Measurements from ENCODE around the gene ST6GAL1. TPM values are rescaled to one million over a fixed set of nuclear protein-coding genes. Genes with fewer than 3 reads are reported as not detected.
A peak's percentile ranks its signal among the peaks of the same experiment; 100 is the strongest.
"Not testable (repeated sequence)": the region's sequence is repeated elsewhere in the genome, so short reads cannot be mapped to it uniquely, and the experiment has no call there.

Gene ST6GAL1
- total RNA-seq, 1 experiment from 2014 or later: 5.9 TPM

DNA sequence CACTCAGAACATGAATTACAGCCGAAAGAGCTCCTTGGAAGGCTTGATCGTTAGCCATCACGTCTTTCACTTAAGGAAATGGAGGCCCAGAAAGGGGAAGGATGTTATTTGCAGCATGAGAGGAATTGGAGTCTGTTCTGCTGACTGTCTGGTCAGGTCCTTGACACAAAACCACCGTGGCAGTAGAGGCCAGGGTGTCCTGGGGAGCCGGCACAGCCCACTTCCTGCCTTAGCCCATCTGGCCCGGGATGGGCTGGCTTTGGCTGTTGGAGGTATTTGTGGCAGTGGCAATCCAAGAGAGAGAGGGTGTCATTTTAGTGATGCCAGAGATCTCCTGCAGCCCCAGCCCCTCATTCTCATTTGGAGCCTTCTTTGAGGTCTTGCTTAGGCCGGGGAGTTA is 37.4 kb downstream of the ST6GAL1 start:
- no peak for DNase-seq (ENCODE audit: low read depth)

DNA sequence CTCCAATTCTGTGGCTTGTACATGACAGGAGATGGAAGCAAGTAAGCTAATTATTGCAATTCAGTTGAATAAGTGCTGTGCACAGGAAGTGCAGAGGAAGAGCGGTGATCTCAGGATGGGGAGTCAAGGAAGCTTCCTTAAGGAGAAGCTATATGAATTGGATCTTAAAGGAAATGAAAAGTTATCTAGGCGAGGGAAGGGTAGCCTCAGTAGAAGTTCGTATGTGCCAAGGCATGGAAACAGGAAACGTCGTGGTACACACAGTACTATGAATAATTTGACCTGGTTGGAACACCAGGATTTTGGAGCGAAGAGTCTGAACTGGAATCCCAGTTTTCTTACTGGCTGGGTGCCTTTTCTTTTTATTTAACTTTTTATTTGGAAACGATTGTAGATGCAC is 39.3 kb downstream of the ST6GAL1 start:
- DNase-seq (ENCODE audit: low read depth): no peak

DNA sequence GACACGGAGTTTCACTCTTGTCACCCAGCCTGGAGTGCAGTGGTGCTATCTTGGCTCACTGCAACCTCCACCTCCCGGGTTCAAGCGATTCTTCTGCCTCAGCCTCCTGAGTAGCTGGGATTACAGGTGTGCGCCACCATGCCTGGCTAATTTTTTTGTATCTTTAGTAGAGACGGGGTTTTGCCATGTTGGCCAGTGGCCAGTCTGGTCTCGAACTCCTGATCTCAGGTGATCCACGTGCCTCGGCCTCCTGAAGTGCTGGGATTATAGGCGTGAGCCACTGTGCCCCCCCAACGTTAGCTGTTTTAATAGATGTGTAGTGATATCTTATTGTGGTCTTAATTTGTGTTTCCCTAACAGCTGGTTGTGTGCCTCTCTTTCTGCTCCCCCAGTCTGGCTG is 40.8 kb downstream of the ST6GAL1 start:
- DNase-seq (ENCODE audit: low read depth): not testable (repeated sequence)

DNA sequence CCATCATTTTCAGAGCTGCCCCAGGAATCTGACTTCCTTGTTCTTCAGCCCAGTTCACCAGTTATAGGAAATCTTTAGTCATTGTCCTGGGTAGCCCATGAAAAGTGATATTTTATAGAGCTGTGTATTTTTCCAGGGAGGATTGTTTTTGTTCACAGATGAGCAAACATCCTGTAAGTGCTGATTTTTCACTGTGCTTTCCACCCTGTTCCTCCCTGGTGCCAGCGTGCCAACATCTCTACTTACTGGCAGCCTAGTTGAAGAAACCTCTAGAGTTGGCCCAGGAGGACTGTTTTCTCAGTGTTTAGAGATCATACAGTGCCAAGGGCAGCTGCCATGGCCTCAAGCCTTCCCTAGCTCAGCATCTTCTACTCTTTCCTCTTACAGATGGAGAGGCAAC is 41.3 kb downstream of the ST6GAL1 start:
- DNase-seq (ENCODE audit: low read depth): no peak

DNA sequence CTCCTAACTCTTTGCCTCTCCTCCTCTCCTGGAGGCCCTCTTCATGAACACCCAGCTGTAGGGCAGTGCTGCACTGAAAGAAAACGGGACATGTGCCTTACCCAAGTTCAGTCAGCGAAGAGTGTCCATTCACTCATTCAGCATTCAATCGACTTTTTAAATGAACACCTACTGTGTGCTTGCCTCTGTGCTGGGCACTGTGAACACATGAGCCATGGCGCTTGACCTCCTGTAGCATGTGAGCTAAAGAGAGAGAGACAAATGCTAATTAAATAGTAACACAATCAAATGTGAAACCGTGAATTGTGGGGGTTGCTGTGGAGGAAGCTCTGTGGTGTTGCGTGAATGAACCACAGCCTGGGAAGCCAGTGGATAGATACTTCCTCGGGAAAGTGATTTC is 43.4 kb downstream of the ST6GAL1 start:
- no peak for DNase-seq (ENCODE audit: low read depth)

DNA sequence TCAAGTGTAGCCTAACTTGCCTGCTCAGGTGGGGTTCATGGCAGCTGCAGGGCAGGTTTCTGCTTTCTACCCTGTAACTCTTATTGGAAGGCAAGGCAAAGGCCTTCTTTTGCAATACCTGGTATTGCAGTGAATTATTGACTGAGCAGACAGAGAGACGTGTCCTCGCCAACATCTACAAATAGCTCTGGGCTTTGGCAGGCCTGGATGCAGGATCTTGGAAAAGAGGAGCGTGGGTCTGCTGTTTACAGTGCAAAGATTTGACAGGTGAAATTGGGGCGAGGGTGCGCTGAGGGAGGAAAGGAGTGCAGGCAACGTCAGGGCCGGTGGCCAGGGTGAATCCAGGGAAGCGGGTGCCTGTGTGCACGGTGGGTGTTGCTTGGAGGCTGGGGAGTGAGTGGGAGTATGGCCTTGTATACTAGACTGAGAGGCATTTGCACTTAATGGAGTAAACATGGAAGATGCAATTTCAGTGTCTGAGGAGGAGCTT is 44.5 kb downstream of the ST6GAL1 start:
- DNase-seq (ENCODE audit: low read depth): no peak

DNA sequence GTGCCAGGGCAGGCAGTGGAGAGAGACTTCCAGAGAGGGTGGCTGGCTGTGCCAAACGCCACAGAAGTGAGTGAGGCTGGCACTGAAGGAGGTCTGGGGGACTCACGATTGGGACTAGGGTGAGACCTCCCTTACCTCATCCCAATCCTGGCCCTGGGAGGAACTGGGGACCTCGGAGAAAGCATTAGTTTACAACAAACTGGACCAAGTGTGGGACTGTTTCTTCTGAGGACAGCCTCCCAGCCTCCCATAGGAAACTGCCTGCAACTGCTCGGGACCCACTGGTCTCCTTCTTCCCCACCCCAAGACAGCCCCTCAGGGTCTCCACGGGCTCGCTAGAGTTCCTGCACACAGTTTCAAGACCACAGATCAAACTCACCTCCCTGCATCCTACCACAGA is 45.4 kb downstream of the ST6GAL1 start:
- no peak for DNase-seq (ENCODE audit: low read depth)

DNA sequence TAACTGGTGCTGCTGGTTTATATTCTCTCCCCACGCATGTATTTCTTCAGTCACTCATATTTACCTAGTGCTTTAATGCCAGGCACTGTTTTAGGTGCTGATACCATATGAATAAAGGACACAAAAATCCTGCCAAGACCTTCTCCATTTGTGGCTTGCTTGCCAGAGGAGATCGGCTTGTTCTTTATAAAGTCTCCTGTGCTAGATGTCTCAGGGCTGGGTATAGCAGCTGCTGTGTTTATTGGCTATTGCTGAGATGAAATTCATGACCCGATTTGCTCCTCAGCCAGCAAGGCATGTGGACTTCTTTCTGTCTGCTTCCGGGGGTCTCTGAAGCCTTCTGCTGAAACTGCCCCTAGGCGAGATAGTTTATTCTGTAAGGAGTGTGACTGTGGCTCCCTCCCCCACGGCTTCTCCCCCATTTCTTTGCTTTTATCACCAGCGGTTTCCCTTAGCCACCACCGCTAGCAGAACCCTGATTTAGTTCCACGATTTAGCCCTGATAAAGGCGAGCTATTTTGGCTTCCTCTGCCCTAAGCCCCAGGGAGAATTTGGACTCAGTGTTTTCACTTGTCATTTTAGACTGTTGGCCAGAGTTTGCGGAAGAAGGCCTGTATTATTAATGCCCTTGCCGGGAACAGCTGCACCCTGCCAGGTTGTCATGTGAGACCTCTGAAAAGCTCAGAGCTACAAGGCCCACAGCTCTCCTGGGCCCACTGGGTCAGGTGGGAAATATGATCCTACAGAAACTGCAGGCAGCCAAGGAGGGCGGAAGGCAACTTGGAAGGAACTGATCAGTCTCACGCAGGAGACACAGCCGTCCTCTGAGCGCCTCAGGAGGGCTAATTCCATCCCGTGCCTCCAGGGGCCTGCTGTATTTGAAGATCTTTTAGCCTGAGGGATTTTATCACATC is 46.8 kb downstream of the ST6GAL1 start:
- peak; percentile 70 for DNase-seq (ENCODE audit: low read depth)

DNA sequence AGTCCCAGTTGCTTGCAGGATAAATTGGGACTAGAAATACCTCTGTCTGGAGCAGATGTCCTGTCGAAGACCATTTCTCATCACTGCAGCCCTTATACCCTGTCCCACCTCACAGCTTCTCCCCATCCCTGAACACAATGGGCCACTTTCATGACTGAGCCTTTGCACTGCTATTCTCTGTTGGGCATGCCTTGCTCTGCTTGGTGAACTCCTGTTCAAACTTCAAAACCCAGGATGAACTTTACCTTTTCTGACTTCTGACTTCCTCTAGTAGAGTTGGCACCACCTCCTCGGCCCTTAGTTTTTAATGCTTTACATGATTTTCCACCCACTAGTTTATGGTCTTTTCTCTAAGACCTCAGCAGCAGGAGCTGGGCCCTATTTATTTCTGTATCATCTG is 48.4 kb downstream of the ST6GAL1 start:
- no peak for DNase-seq (ENCODE audit: low read depth)

DNA sequence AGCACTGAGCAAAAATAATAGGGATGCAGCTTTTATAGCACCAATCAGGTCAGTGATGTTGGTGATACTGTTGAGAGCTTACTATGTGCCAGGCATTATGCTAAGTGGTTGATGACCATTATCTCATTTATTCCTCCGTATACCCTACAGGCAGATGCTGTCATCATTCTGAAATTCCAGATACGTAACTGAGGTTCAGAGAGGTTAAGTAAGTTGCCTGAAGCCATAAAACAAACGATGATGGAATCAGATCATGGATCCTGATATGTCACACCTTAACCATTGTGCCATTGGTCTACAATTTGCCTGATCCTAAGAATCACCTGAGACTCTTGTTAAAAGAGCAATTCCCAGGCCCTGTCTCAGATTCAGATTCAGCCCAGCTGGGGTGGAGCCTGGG is 49.5 kb downstream of the ST6GAL1 start:
- DNase-seq (ENCODE audit: low read depth): peak; percentile 27

DNA sequence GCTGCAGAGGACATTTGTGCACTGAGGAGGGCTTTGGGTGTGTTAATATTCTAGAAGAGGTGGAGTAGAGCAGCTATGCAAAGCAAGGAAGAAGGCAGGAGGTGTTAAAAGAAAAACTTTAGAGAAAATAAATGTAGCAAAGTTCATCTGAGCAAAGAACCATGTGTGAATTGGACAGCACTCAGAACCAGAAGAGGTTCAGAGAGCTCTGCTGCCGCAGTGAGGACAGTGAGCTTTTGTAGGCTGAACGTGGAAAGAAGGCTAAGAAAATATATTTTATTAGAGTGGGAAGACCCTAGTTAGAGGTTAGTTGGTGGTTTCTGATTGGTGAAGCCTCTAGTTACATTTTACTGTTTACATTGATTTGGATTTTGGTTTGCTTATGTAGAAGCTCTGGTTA is 50.7 kb downstream of the ST6GAL1 start:
- no peak for DNase-seq (ENCODE audit: low read depth)

DNA sequence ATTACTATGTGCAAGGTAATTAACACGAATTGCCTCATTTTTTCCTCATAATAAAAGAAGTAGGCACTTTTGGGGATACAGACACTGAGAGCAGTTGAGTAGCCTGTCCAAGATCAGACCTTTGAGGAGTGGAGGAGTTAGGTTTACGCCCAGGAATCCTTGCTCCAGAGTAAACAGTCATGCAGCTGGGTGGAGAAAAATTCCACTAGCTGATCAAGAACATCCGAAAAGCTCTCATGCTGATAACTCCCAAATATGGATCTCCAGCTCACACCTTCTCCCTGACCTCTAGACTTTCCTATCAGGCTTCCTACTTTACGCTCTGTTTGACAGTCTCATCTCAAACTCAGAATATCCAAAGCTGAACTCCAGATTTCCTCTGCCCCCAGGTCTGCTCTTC is 53.3 kb downstream of the ST6GAL1 start:
- no peak for DNase-seq (ENCODE audit: low read depth)

DNA sequence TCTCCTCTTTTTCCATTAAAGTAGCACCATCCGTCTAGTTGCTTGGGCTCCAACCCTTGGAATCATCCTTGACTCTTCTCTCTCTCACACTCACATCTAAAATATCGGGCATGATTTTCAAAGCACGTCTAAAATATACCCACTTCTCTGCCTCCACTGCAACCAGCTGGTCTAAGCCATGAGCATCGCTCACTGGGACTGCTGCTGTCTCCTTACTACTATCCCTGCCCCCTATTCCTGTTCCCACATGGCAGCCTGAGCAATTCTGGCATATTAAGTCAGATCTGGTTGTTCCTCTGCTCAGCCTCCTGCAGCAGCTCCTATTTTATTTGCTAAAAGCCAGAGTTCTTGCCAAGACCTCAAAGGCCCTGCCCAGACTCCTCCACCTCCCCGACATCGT is 53.7 kb downstream of the ST6GAL1 start:
- no peak for DNase-seq (ENCODE audit: low read depth)

DNA sequence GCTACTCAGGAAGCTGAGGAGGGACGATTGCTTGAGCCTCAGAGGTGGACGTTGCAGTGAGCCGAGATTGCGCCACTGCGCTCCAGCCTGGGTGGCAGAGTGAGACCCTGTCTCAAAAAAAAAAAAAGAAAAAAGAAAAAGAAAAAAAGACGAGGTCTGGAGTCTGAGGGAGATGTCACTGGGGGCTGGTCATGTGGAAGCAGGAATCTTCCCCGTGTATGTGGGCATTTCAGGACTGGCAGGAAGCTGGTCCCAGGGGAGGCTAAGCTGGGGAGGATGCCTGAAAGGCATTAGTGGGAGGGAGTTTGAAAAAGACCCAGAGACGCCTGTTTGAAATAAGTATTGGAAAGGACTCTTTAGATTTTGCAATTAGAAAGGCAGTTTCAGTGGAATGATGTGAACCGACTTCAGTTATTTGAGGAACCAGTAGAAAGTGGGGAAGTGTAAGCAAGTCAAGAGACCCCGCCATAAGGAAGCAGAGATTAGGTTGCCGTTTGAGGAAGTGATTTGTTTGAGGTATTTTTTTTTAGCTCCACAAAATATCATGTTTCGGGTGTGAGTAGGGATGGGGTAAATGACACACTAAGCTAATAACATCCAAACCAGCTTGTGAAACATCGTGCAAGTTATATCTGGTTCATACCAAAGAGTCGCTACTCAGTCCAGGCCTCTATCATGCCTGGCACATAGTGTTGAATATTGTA is 55.5 kb downstream of the ST6GAL1 start:
- DNase-seq (ENCODE audit: low read depth): peak; percentile 44

DNA sequence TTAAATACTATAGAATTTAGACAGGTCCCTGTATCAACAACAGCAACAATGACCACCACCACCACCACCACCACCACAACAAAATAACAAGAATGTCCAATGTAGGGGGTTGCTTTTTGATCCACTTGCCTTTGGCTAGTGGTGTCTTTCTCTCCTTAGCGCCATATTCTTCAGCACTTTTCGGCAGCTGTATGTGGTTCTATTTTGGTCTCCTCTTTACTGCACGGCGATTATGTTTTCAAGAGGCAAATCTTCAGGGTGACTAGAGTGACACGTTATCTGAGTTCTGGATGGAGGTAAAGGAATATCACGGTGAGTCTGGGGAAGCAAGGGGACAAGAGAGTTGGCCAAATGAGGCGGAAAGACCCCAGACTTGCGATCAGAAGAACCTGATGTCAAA is 56.1 kb downstream of the ST6GAL1 start:
- DNase-seq (ENCODE audit: low read depth): no peak

DNA sequence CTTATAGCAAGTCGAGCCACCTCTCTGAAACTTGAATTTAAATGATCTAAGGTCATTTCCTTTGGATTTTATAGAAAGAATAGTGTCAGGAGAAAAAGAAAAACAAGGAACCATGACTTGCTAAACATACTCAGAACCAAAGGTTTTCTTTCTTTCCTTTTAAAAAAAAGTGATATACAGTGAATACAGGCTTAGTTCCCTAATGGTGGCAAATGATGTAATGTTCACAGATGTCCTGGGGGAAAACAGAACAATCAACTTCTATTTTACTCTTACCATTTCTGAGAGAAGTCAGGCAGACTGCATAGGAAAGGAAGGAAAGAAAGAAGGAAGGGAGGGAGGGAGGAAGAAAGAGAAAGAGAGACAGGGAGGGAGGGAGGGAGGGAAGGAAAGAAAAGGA is 56.5 kb downstream of the ST6GAL1 start:
- no peak for DNase-seq (ENCODE audit: low read depth)

DNA sequence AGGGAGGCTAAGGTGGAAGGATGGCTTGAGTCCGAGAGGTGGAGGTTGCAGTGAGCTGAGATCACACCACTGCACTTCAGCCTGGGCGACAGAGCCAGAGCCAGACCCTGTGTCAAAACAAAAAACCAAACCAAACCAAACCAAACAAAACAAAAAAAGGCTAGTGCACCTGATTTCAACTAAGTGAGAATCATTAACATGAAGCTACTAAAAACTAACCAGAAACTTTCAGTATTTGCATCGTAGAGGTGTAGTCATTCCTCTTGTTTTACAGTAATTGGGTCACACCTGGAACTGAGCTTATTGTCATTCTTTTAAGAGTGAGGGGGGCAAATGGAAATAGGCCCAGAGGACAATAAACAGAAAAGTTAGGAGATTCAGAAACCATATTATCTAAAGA is 58.5 kb downstream of the ST6GAL1 start:
- no peak for DNase-seq (ENCODE audit: low read depth)

DNA sequence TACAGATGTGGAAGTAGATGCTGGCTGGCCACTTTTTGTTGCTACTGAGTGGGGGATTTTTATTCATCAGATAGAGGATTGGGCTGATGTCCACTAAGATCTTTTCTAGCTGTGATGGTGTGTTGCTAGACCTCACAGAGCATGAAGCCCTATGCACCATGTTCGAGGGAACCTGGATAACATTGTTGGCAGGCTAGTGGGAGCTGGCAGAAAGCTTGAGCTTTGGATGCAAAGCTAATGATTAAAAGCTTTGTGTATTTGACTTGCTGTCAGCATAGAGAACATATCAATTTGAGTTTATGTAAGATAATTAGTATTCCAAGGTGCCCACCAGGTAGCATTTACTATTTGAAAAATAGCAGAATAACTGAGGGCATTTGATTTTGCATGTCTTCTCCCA is 59.1 kb downstream of the ST6GAL1 start:
- DNase-seq (ENCODE audit: low read depth): no peak

DNA sequence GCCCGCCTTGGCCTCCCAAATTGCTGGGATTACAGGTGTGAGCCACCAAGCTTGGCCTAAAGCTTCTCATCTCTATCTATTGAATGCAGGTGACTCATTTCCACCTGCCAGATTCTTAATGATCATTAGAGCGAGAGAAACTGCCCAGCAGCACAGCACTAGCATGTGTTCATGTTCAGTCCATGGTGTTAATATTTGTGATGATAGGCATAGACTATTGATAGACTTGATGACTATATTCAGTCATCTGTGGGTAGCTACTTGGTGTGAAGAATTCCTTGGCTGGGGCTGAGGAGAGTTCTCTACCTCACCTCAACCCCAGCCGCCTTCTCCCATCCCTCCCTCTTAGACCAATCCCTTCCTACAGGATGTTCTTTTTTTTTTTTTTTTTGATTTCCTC is 60.0 kb downstream of the ST6GAL1 start:
- no peak for DNase-seq (ENCODE audit: low read depth)

DNA sequence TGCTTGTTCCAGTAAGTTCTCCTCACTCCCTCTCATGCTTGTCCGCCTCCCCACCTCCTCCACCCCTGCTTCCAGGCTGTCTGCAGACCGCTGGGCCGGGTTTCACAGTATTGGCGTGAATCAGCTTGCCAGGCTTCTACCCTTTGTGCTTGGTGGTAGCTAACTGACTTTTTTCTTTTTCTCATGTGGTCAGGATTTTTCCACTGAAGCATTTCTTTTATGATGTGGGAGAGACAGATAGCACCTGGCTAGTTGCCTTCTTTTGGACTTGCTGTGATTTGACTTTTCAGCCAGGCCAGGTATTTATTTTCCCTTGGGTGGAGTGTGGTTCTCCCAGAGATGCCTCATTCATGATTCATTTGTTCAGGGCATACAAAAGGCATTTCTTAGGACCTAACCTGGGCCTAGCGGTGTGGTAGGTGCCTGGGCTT is 60.6 kb downstream of the ST6GAL1 start:
- peak; percentile 67 for DNase-seq (ENCODE audit: low read depth)

DNA sequence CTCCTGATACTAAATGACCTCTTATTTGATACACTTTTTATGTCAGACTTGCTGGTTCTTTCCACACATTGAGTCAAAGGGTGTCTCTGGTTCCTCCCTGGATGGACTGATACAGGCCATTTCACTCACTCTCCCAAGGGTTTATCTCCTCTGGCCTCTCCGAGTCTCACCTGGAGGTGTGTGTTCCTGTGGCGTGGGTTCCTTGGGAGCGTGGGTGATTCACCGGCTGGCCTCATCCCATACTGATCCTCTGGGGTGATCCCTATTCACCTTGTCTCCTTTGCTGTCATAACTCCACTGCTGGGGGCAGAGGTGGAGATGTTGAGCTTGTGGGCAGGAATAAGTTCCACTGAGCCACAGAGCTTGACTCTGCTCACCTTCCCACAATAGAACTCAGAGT is 61.1 kb downstream of the ST6GAL1 start:
- no peak for DNase-seq (ENCODE audit: low read depth)

DNA sequence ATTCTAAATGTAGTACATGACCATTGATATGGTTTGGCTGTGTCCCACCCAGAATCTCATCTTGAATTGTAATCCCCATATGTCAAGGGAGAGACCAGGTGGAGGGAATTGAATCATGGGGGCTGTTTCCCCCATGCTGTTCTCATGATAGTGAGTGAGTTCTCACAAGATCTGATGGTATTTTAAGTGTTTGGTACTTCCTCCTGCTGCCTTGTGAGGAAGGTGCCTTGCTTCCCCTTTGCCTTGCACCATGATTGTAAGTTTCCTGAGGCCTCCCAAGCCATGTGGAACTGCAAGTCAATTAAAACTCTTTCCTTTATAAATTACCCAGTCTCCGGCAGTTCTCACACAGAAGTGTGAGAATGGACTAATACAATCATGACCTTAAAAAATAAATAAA is 61.8 kb downstream of the ST6GAL1 start:
- DNase-seq (ENCODE audit: low read depth): not testable (repeated sequence)

DNA sequence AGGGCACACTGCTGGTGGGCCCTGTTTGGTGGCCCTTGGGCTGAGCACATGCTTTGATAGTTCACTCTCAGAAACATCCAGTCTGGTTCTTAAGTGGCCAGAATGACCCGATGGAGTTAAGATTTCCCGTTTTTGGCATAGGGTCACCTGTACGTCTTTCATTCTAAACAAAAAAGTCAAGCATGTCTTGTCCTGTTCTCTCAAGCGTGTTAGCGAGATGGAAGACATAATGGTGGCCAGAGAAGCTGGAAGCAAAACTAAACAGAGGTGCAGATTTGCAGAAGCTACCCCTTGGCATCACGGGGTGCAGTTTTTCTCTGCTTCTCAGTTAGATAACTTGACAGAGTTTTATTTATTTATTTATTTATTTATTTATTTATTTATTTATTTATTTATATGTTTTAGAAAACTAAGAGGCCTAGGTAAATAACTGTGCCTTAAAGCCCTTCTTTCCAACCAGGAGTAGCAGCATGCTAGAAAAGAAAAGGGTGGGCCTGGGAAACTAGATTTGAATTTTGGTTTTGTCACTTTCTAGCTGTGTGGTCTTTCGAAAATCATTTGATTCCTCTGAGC is 63.0 kb downstream of the ST6GAL1 start:
- DNase-seq (ENCODE audit: low read depth): no peak
